NCI-H1694 (cell line): ENCODE measurements around the gene UBE3C.
"Not testable (repeated sequence)": the region's sequence is repeated elsewhere in the genome, so short reads cannot be mapped to it uniquely, and the experiment has no call there.

Experiments
- DNase-seq: peaks from one replicate; lab custom pipeline; 2025; lab: John Stamatoyannopoulos, UW

Gene UBE3C

GRCh38 chr7:157271991-157272324, 133.2 kb downstream of the UBE3C start:
- no peak for DNase-seq

GRCh38 chr7:157272351-157273207, 133.9 kb downstream of the UBE3C start:
- no peak for DNase-seq

- DNase-seq: peak; percentile 39
These were observed 134.7 kb downstream of the UBE3C start for GRCh38 chr7:157273208-157274093.

DNA sequence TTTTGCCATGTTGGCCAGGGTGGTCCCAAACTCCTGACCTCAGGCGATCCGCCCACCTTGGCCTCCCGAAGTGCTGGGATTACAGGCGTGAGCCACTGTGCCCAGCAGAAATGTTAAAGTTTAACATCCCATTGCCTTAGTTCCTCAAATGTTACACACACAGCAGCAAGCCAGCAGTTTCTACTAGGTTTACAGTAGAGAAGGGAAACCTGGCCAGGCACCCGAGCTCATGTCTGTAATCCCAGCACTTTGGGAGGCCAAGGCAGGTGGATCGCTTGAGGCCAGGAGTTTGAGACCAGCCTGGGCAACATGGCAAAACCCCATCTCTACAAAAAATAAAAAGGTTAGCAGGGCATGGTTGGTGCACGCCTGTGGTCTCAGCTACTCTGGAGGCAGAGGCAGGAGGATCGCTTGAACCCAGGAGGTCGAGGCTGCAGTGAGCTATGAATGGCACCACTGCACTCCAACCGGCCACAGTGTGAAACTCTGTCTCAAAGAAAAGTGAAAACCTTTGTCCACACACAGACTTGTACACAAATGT, 135.4 kb downstream of the UBE3C start:
- DNase-seq: not testable (repeated sequence)

- DNase-seq: no peak
These were observed 136.3 kb downstream of the UBE3C start for GRCh38 chr7:157274991-157275427.

DNA sequence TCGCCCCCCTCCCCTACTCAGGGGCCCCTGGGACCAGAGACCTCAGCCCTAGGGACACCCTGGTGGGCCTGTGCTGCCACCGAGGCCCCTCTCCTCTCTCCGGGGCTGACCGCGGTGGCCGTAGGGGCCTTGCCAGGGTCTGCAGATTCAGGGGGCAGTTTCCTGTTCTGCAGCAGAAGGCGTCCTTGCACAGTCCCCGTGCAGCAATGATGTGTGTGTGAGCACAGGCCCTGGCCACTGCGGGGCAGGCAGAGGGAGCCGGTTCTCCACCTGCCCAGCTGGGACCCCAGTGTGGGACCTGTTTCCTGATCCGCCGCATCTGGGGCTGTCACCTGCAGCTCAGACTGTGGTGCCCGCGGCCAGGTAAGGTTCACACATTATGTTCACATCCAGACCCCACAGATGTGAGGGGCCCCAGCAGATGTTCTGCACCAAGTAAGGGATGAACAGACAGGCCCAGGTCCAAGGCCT, 137.4 kb downstream of the UBE3C start:
- no peak for DNase-seq

DNA sequence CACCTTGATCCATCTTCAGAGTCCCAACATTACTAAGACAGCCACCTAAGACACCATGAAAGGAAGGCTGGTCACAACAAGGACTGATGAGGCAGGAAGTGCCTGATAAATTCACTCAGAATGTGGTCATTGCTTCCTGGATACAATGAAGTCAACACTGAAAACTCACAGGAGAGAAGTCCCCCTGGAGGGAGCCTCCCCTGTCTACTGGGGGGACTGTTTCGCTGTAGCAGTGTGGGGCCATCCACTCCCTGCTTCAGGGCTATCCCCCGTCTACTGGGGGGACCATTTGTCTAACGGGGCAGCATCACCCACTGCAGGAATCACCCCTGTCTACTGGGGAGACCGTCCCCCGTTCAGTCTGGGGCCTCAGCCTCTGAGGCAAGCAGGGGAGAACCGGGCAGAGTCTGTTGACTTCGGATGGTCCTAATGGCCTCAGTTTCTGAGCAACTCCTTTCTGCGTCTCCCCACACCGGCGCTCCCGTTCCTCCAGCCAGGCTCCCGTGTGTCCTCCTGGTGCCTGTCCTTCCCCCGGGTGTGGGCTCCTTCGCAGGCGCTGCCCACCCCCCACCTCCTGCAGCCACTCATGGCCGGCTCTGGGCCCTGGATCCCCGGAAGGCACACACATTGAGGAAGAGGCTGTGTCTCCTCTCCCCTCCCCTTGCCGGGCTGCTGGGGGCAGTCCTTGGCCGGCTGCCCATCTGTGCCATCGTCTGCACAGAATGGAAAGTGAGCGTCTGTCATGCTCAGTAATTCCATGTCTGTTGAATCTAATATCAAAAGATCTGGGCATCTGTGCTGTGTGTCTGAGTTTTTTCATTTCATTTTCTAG, 138.2 kb downstream of the UBE3C start:
- DNase-seq: peak; percentile 88

DNA sequence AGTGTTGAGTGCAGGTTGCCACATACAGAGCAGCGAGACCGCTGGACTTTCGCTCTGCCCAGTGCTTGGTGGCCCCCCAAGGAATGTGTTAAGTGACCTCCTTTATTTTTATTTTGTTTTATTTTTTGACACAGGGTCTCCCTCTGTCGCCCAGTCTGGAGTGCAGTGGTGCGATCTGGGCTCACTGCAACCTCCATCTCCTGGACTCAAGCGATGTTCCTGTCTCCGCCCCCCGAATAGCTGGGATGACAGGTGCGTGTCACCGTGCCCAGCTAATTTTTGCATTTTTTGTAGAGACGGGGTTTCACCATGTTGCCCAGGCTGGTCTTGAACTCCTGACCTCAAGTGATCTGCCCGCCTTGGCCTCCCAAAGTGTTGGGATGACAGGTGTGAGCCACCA, 138.8 kb downstream of the UBE3C start:
- DNase-seq: not testable (repeated sequence)

- no peak for DNase-seq
These were observed 139.6 kb downstream of the UBE3C start for GRCh38 chr7:157278167-157278790.

GRCh38 chr7:157278791-157279724, 140.3 kb downstream of the UBE3C start:
- no peak for DNase-seq

DNA sequence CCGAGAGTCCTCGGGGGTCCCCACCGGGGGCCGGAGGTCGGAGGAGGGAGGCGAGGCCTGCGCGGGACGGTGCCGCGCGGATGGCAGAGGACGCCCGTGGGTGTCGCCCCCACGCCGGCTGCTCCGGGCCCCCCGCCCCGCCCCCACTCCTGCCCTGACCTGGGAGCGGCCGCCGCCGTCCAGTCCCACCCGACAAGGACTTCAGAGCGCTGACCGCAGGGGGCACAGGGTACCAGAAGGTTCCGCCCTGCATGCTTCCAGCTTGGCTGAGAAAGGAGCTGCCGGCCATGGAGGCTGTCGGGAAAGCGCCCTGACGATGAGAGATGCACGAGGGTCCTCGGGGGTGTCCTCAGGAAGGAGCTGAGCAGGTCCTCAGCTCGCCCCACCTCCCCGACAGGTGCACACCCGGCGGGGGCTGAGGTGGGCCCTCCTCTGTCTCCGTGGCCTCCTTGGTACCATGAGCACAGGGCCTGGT, 141.1 kb downstream of the UBE3C start:
- no peak for DNase-seq

DNA sequence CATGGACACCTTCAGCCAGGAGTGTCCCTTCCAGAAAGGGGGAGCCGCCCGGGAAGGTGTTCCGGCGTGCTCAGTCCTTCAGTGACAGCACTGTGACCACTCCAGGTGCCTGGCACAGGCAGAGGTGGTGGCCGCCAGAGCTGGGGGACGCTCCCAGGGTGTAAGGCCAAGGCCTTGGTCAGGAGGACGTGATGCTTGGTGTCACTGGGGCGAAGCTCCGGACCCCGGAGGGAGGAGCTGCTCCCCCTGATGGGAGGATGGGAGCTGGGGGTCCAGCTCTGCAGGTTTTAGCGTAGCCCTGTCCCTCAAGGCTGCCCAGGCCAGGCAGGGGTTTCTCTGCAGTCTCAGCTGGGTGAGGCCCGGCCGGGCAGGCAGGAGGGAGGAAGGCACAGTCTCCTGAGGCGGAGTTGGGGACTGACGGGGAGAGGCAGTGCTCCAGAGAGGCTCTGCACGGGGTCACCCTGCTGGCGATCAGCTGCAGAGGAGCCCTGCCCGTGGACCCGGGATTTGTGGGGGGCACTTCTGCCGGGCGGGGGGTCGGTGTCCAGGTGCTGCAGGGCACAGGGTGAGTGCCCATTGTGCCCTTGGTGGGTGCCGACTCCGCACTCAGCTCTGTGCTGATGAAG, 141.6 kb downstream of the UBE3C start:
- no peak for DNase-seq

DNA sequence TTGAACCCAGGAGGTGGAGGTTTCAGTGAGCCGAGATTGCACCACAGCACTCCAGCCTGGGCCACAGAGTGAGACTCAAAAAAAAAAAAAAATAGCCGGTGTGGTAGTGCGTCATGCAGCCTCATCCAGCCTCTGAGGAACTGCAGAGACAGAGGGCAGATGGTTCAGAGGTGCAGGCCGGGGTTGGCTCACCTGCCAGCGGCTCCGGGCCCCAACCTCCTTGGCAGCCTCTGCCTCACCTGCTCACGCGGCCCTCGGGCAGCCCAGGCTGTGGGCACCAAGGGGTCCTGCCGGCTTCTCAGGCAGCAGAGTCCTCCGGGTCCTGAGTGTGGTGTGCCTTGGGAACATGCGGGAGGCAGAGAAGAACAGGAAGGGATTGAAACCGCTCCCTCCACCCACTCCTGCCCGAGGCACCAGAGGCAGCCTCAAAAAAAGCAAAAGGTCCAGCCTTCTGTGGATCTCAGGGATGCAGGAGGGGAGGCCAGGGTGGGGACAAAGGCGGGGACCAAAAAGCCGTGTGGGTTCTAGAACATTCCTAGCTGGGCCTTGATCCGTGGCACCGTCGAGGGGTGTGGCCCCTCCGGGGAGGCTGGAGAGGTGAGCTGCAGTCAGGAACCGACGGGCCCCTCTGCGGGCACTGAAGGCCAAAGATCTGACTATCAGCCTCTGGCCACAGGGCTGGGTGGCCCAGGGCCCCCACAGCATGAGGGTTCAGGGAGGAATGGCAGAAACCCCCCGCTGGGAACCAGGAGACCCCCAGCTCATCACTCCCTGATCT, 142.7 kb downstream of the UBE3C start:
- DNase-seq: no peak

- no peak for DNase-seq
These were observed 143.5 kb downstream of the UBE3C start for GRCh38 chr7:157282141-157282801.

DNA sequence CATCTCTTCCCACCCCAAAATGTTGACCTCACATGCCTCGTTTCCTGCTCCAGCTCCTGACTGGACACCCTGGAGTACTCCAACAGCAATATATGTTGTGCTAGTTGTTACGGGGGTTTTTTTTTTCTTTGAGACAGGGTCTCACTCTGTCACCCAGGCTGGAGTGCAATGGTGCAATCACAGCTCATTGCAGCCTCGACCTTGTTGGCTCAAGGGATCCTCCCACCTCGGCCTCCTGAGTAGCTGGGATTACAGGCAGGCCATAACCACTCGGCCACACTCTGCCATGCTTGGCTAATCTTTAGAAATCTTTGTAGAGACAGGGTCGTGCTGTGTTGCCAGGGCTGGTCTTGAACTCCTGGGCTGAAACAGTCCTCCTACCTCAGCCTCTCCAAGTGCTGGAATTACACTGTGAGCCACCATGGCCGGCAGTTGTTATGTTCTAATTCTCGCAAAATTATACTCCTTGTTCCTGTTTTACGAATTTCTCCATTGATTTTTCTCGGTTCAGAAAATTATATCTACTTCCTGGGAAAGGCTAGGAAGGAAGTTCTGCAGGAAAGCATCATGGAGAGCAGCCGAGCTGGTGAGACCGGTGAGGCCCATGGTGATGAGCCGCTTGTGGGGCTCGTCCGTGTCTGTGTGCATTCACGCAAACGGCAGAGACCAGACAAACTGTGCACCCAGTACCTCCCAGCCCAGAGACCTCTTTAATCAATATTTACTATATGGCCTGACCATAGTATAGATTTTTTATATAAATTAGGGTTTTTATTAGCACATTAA, 145.7 kb downstream of the UBE3C start:
- no peak for DNase-seq

- no peak for DNase-seq
These were observed 152.8 kb downstream of the UBE3C start for GRCh38 chr7:157291404-157292080.

DNA sequence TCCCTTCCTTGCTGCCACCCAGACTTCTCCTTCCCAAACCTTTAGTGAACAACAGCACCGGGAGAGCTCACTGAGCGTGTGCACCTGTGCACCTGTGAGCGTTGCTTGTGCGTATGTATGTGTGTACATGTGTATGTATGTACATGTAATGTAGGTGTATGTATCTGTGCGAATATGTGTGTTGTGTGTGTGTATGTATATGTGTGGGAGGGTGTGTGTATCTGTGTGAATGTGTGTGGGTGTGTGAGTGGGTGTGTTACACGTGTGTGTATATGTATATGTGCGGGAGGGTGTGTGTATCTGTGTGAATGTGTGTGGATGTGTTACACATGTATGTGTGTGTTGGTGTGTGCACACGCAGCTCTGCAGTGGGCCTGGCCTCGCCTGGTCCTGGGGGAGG, 153.5 kb downstream of the UBE3C start:
- DNase-seq: no peak
